Neutrophil (primary cell): ENCODE measurements around the gene JAKMIP3.

Experiments used
- H3K27ac ChIP-seq: fragments of 200-600 bp; sonication (generic); 2 replicates; pipeline ENCODE4 v1.5.1; 2016; ENCODE audit warnings: mild to moderate bottlenecking, moderate library complexity
- H3K27me3 ChIP-seq: fragments of 200-600 bp; sonication (generic); 2 replicates; pipeline ENCODE4 v1.6.0; 2016; ENCODE audit warnings: mild to moderate bottlenecking
- H3K36me3 ChIP-seq: fragments of 200-600 bp; sonication (generic); 2 replicates; pipeline ENCODE4 v1.5.1; 2017
- H3K4me1 ChIP-seq, 2 experiments: fragments of 200-600 bp in 1 of 2; sonication (generic) in 1 of 2; 1 replicate in 1 of 2; 2 replicates in 1 of 2; pipeline versions ENCODE4 v1.5.1 to v1.6.1; 2013 to 2016; ENCODE audit warnings: low read depth in 1 of 2, low read length in 1 of 2, mild to moderate bottlenecking in 1 of 2, moderate library complexity in 1 of 2; ENCODE audit not compliant: control insufficient read depth in 1 of 2, insufficient read depth in 1 of 2
- H3K4me3 ChIP-seq, 2 experiments: fragments of 200-600 bp in 1 of 2; sonication (generic) in 1 of 2; 1 replicate in 1 of 2; 2 replicates in 1 of 2; pipeline ENCODE4 v1.5.1; 2013 to 2016; ENCODE audit warnings: low read depth in 1 of 2, low read length in 1 of 2, mild to moderate bottlenecking in 1 of 2, moderate library complexity in 1 of 2
- H3K9me3 ChIP-seq: fragments of 200-600 bp; sonication (generic); 2 replicates; pipeline ENCODE4 v1.5.1; 2016
- CTCF ChIP-seq: fragments of 200-600 bp; sonication (generic); IDR thresholded peaks from 2 replicates; pipeline ENCODE4 v1.5.1; 2016; ENCODE audit warnings: antibody characterized with exemption

JAKMIP3 gene

GRCh38 chr10:132111871-132112341 is 46.2 kb downstream of the JAKMIP3 start:
- H3K36me3 ChIP-seq: no peaks in the 10 kb centered on the region
- H3K27ac ChIP-seq: no peak overlapping the region
- no peaks in the 10 kb centered on the region for H3K4me1 ChIP-seq
- no peak for TF ChIP-seq CTCF
- no peaks in the 10 kb centered on the region for H3K9me3 ChIP-seq
- no peak overlapping the region for H3K4me3 ChIP-seq
- H3K27me3 ChIP-seq: no peaks in the 10 kb centered on the region

- TF ChIP-seq CTCF: no peak
- Histone ChIP-seq H3K4me3 (no peak overlapping the region), H3K9me3 (no peaks in the 10 kb centered on the region), H3K27ac (no peak overlapping the region), H3K4me1 (no peaks in the 10 kb centered on the region), H3K36me3 (no peaks in the 10 kb centered on the region), H3K27me3 (no peaks in the 10 kb centered on the region)
These were observed 46.9 kb downstream of the JAKMIP3 start for GRCh38 chr10:132112611-132113010.

GRCh38 chr10:132113206-132113605 is 47.5 kb downstream of the JAKMIP3 start:
- Histone ChIP-seq H3K4me3 (no peak overlapping the region), H3K4me1 (no peaks in the 10 kb centered on the region), H3K9me3 (no peaks in the 10 kb centered on the region), H3K27ac (no peak overlapping the region), H3K36me3 (no peaks in the 10 kb centered on the region), H3K27me3 (no peaks in the 10 kb centered on the region)
- no peak for TF ChIP-seq CTCF

GRCh38 chr10:132113766-132114365 is 48.1 kb downstream of the JAKMIP3 start:
- H3K9me3 ChIP-seq: no peaks in the 10 kb centered on the region
- H3K27me3 ChIP-seq: no peaks in the 10 kb centered on the region
- no peak overlapping the region for H3K27ac ChIP-seq
- no peaks in the 10 kb centered on the region for H3K4me1 ChIP-seq
- H3K4me3 ChIP-seq: no peak overlapping the region
- no peaks in the 10 kb centered on the region for H3K36me3 ChIP-seq
- no peak for TF ChIP-seq CTCF

GRCh38 chr10:132114953-132115520 is 49.3 kb downstream of the JAKMIP3 start:
- Histone ChIP-seq H3K4me1 (no peaks in the 10 kb centered on the region), H3K36me3 (no peaks in the 10 kb centered on the region), H3K9me3 (no peaks in the 10 kb centered on the region), H3K4me3 (no peak overlapping the region), H3K27ac (no peak overlapping the region), H3K27me3 (peaks cover 3% of the 10 kb centered on the region)
- TF ChIP-seq CTCF: no peak
